WTC11 (cell line): ENCODE data around the gene CTIF. TPM values are rescaled to one million over a fixed set of nuclear protein-coding genes. Genes with fewer than 3 reads are reported as not detected.

ENCODE experiments used
- ATAC-seq: fragments of 200-7000 bp; cut with Tn5 transposase; 2 replicates; pipeline ENCODE4 v1.10.0; 2021; ENCODE audit warnings: mild to moderate bottlenecking, moderate library complexity
- CTCF ChIA-PET: fragments of 300-600 bp; sonication (Branson Sonifier 250); formaldehyde crosslinking; loops from one replicate; lab custom pipeline; 2021; ENCODE audit warnings: antibody characterized with exemption; lab: Charles Lee
- POLR2A ChIA-PET: fragments of 350-600 bp; sonication (Branson Sonifier 250); formaldehyde crosslinking; loops from one replicate; lab custom pipeline; 2021; ENCODE audit warnings: antibody characterized with exemption; lab: Charles Lee
- DNase-seq: peaks from one replicate; pipeline ENCODE4 v3.0.0; 2021; ENCODE audit warnings: low spot score
- H3K27ac Mint-ChIP-seq: 2 replicates; pipeline ENCODE4 v1.8.0; 2021; ENCODE audit warnings: mixed read lengths
- H3K27me3 Mint-ChIP-seq: 2 replicates; pipeline ENCODE4 v1.8.0; 2021; ENCODE audit warnings: low read depth, mild to moderate bottlenecking, moderate library complexity, mixed read lengths
- H3K36me3 Mint-ChIP-seq: 2 replicates; pipeline ENCODE4 v1.8.0; 2021; ENCODE audit warnings: mixed read lengths
- H3K4me1 Mint-ChIP-seq: 2 replicates; pipeline ENCODE4 v1.8.0; 2022; ENCODE audit warnings: mixed read lengths
- H3K4me3 Mint-ChIP-seq: 2 replicates; pipeline ENCODE4 v1.8.0; 2021; ENCODE audit warnings: mild to moderate bottlenecking, moderate library complexity, mixed read lengths
- H3K9me3 Mint-ChIP-seq: 2 replicates; pipeline ENCODE4 v1.8.0; 2021; ENCODE audit warnings: mixed read lengths
- CBFB ChIP-seq: sonication (generic); formaldehyde crosslinking; IDR thresholded peaks from 2 replicates; pipeline ENCODE4 v1.8.1; 2022; ENCODE audit warnings: mild to moderate bottlenecking, low read depth, missing genetic modification reagents
- E2F4 ChIP-seq: sonication (generic); formaldehyde crosslinking; IDR thresholded peaks from 2 replicates; pipeline ENCODE4 v1.8.1; 2022; ENCODE audit warnings: low read depth, mild to moderate bottlenecking, moderate library complexity, missing genetic modification reagents, borderline replicate concordance
- ETV6 ChIP-seq: sonication (generic); formaldehyde crosslinking; IDR thresholded peaks from 2 replicates; pipeline ENCODE4 v1.8.1; 2022; ENCODE audit warnings: mild to moderate bottlenecking, missing genetic modification reagents
- FOXP4 ChIP-seq: sonication (generic); formaldehyde crosslinking; IDR thresholded peaks from 2 replicates; pipeline ENCODE4 v1.8.0; 2022; ENCODE audit warnings: mild to moderate bottlenecking, missing genetic modification reagents
- MAX ChIP-seq: sonication (generic); formaldehyde crosslinking; IDR thresholded peaks from 2 replicates; pipeline ENCODE4 v1.8.0; 2022; ENCODE audit warnings: mild to moderate bottlenecking, missing genetic modification reagents
- MYBL2 ChIP-seq: sonication (generic); formaldehyde crosslinking; IDR thresholded peaks from 2 replicates; pipeline ENCODE4 v1.8.1; 2023; ENCODE audit warnings: mild to moderate bottlenecking, moderate library complexity, missing genetic modification reagents
- NFYB ChIP-seq: sonication (generic); formaldehyde crosslinking; conservative IDR thresholded peaks from 2 replicates; pipeline ENCODE4 v1.8.0; 2022; ENCODE audit warnings: low read depth, missing genetic modification reagents
- NR1H2 ChIP-seq: sonication (generic); formaldehyde crosslinking; IDR thresholded peaks from 2 replicates; pipeline ENCODE4 v1.9.0; 2021; ENCODE audit warnings: mild to moderate bottlenecking, moderate library complexity, missing genetic modification reagents
- PRDM15 ChIP-seq: sonication (generic); formaldehyde crosslinking; IDR thresholded peaks from 2 replicates; pipeline ENCODE4 v1.8.0; 2022; ENCODE audit warnings: missing genetic modification reagents
- SMAD4 ChIP-seq: sonication (generic); formaldehyde crosslinking; IDR thresholded peaks from 2 replicates; pipeline ENCODE4 v1.8.0; 2022; ENCODE audit warnings: mild to moderate bottlenecking, missing genetic modification reagents
- TEAD1 ChIP-seq: sonication (generic); formaldehyde crosslinking; IDR thresholded peaks from 2 replicates; pipeline ENCODE4 v1.8.0; 2022; ENCODE audit warnings: mild to moderate bottlenecking, missing genetic modification reagents
- TP53 ChIP-seq: sonication (generic); formaldehyde crosslinking; IDR thresholded peaks from 2 replicates; pipeline ENCODE4 v1.8.1; 2023; ENCODE audit warnings: mild to moderate bottlenecking, missing genetic modification reagents
- ZBTB43 ChIP-seq: sonication (generic); formaldehyde crosslinking; IDR thresholded peaks from 2 replicates; pipeline ENCODE4 v1.8.1; 2023; ENCODE audit warnings: mild to moderate bottlenecking, missing genetic modification reagents
- ZNF121 ChIP-seq: sonication (generic); formaldehyde crosslinking; IDR thresholded peaks from 2 replicates; pipeline ENCODE4 v1.8.0; 2023; ENCODE audit warnings: missing genetic modification reagents
- total RNA-seq: library from RNA; stranded (reverse); gene quantifications from 3 replicates; pipeline ENCODE4 v1.2.3, GENCODE V29; 2021

CTIF gene
- total RNA-seq, 1 experiment from 2014 or later: 28.5 TPM

GRCh38 chr18:48599391-48599790, 60.6 kb downstream of the CTIF start:
- CTCF ChIA-PET: no interaction called here
- DNase-seq: no peak
- no peak overlapping the region for H3K27ac Mint-ChIP-seq
- no peaks in the 10 kb centered on the region for H3K36me3 Mint-ChIP-seq
- no peak for TF ChIP-seq FOXP4 (CRISPR knock-in tag)
- TF ChIP-seq, all 79 proteins: peak for 0
- no peaks in the 10 kb centered on the region for H3K27me3 Mint-ChIP-seq
- H3K4me3 Mint-ChIP-seq: no peak overlapping the region
- no peak for ATAC-seq
- H3K9me3 Mint-ChIP-seq: peaks cover 10% of the 10 kb centered on the region
- POLR2A ChIA-PET: no interaction called here
- peaks cover 10% of the 10 kb centered on the region for H3K4me1 Mint-ChIP-seq

GRCh38 chr18:48600046-48600445, 61.2 kb downstream of the CTIF start:
- peaks cover 10% of the 10 kb centered on the region for H3K9me3 Mint-ChIP-seq
- no peak overlapping the region for H3K4me3 Mint-ChIP-seq
- ChIA-PET CTCF (interaction anchor here (1.1 to 1.6 kb wide), 2 partner anchors 27 to 64 kb away, joined by 4 to 5 read pairs; no protein-coding TSS in a partner anchor), POLR2A (no interaction called here)
- H3K27me3 Mint-ChIP-seq: no peaks in the 10 kb centered on the region
- H3K36me3 Mint-ChIP-seq: no peaks in the 10 kb centered on the region
- peaks cover 10% of the 10 kb centered on the region for H3K4me1 Mint-ChIP-seq
- DNase-seq (no peak), ATAC-seq (no peak; the same call in 1 of the 2 replicates)
- no peak for TF ChIP-seq NFYB (CRISPR knock-in tag)
- no peak for TF ChIP-seq ZBTB43
- TF ChIP-seq MAX (CRISPR knock-in tag): no peak
- TF ChIP-seq, all 79 proteins: peak for 0
- H3K27ac Mint-ChIP-seq: no peak overlapping the region; the same call in 1 of the 2 replicates

GRCh38 chr18:48600456-48601090, 61.7 kb downstream of the CTIF start:
- POLR2A ChIA-PET: no interaction called here
- DNase-seq (no peak), ATAC-seq (no peak; the same call in 1 of the 2 replicates)
- H3K27ac Mint-ChIP-seq: no peak overlapping the region
- peaks cover 16% of the 10 kb centered on the region for H3K4me1 Mint-ChIP-seq
- peaks cover 10% of the 10 kb centered on the region for H3K9me3 Mint-ChIP-seq
- TF ChIP-seq CBFB (CRISPR knock-in tag) (no peak), TEAD1 (CRISPR knock-in tag) (no peak), E2F4 (CRISPR knock-in tag) (no peak), NR1H2 (CRISPR knock-in tag) (no peak)
- no peaks in the 10 kb centered on the region for H3K36me3 Mint-ChIP-seq
- CTCF ChIA-PET: interaction anchor here (1.1 to 1.6 kb wide), 2 partner anchors 27 to 63 kb away, joined by 4 to 5 read pairs; no protein-coding TSS in a partner anchor
- no peaks in the 10 kb centered on the region for H3K27me3 Mint-ChIP-seq
- no peak overlapping the region for H3K4me3 Mint-ChIP-seq

- POLR2A ChIA-PET: no interaction called here
- H3K36me3 Mint-ChIP-seq: no peaks in the 10 kb centered on the region
- H3K4me3 Mint-ChIP-seq: no peak overlapping the region
- H3K9me3 Mint-ChIP-seq: peaks cover 10% of the 10 kb centered on the region
- ATAC-seq (no peak), DNase-seq (no peak)
- H3K4me1 Mint-ChIP-seq: peaks cover 18% of the 10 kb centered on the region
- CTCF ChIA-PET: interaction anchor here (1.1 to 1.6 kb wide), 3 partner anchors 28 to 156 kb away, joined by 3 to 5 read pairs (median 4); no protein-coding TSS in a partner anchor
- no peaks in the 10 kb centered on the region for H3K27me3 Mint-ChIP-seq
- H3K27ac Mint-ChIP-seq: no peak overlapping the region
- TF ChIP-seq SMAD4 (CRISPR knock-in tag) (no peak), TP53 (CRISPR knock-in tag) (no peak), ETV6 (CRISPR knock-in tag) (no peak), MYBL2 (CRISPR knock-in tag) (no peak), PRDM15 (no peak), ZNF121 (CRISPR knock-in tag) (no peak)
Observed at GRCh38 chr18:48601343-48601742, 62.5 kb downstream of the CTIF start.
